GM20000 (cell line): ENCODE results near the gene AARS2.
A peak's percentile ranks its signal among the peaks of the same experiment; 100 is the strongest.

ENCODE experiments used
- DNase-seq: peaks from one replicate; pipeline ENCODE4 v3.0.0; 2012; ENCODE audit warnings: low spot score
- TF ChIP-seq, protein P1 (sequence below): IDR thresholded peaks from 2 replicates; pipeline ENCODE4 v1.5.1; 2012; ENCODE audit warnings: mild to moderate bottlenecking, control low read depth; ENCODE audit errors: extremely low read depth, missing control alignments

The AARS2 gene

DNA sequence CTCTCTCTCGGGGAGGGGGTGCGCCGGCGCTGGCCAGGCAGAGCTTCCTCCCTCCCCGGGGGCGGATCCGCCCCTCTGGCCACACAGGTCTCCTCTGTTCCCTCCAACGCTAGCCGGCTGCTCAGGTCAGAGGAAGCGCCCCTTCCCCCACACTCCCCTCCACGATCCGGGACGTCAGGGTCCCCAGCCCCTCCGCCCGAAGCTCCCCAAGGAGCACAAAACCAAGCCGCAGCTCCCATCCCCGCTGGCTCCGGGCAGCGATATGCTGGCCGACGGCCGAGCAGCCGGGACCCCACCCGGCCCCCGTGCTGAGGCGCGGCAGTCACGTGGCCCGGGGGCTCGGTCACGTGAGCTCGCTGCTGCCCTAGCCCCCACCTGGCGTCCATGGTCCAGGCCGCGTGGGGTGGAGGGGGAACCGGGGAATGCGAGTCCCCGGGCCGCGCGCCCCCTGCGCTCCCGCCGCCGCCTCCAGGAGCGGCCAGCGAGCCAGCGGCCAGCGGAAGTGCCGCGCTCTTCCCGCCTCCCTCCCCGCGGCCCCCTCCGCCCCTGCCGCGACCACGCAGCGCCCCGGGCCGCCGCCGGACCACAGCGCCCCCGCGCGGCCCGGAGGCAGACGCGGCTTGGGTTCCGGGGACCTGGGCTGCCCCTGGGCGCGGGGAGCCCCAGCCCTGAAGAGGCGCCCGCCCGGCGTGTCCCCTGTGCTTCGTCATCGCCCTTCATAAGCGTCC, 56.0 kb downstream of the AARS2 start, which contains the start of gene SLC35B2:
Gene SLC35B2, minus strand, starts transcription at position 504 of the 728 bp plus-strand sequence. Its CDS starts 118 bp downstream, at position 386.
- peak; percentile 89 for DNase-seq
- TF ChIP-seq, protein P1, sequence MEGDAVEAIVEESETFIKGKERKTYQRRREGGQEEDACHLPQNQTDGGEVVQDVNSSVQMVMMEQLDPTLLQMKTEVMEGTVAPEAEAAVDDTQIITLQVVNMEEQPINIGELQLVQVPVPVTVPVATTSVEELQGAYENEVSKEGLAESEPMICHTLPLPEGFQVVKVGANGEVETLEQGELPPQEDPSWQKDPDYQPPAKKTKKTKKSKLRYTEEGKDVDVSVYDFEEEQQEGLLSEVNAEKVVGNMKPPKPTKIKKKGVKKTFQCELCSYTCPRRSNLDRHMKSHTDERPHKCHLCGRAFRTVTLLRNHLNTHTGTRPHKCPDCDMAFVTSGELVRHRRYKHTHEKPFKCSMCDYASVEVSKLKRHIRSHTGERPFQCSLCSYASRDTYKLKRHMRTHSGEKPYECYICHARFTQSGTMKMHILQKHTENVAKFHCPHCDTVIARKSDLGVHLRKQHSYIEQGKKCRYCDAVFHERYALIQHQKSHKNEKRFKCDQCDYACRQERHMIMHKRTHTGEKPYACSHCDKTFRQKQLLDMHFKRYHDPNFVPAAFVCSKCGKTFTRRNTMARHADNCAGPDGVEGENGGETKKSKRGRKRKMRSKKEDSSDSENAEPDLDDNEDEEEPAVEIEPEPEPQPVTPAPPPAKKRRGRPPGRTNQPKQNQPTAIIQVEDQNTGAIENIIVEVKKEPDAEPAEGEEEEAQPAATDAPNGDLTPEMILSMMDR = peak; percentile 73

DNA sequence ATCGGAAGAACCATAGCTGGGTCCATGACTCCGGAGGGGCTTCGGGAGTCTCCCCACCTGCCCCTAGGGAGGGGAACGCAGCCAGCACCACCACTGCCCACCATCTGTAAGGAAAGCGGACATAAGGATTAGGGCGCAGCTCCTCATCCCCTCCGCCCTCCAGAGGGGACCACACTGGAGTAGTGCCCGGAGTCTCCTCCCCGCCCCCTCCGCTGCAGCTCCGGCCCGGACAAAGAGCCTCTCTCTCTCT, 56.4 kb downstream of the AARS2 start:
- no peak for DNase-seq

DNA sequence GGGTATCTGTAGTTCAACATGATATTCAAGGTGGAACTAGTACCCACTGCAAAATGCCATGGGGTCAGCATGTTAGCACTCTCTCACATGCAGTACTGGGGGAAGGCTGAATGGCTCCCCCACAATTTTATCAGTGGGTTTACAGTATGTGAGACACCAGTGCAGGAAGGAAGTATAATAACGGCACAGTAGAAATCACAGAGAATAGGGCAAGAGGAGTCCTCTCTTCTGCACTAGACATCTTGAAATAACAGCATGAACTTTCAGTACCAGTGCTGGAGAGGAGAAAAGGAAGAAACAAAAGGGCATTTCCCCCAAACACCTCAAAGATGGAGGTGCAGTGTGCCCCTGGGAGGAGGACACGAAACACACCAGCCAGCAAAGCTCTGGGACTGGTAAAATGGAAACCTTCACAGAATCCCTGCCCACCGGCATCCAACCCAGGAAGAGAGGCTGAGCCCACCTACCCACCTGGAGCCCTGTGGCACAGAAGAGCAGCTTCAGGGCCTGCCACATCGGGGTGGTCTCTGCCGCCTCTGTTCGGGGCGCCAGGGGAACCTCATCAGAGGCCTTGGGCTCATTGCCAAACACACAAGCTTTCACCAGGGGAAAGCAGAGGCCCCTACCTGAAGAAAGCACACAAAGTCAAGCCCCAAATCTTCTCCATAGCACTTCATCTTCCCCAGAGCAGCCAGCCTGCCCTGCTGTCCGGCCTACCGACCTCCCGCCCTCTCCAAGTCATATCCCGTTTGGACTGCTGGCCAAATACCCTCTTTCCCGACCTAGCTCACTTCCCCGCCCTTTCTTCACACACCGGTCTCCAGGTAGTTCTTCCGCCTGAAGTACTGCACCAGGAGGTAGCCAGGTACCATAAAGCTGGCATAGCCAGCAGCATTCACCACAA, 57.0 kb downstream of the AARS2 start:
- DNase-seq = no peak

More for the DNA sequence above, 56.4 kb downstream of the AARS2 start:
- TF ChIP-seq, protein P1 = no peak

DNA sequence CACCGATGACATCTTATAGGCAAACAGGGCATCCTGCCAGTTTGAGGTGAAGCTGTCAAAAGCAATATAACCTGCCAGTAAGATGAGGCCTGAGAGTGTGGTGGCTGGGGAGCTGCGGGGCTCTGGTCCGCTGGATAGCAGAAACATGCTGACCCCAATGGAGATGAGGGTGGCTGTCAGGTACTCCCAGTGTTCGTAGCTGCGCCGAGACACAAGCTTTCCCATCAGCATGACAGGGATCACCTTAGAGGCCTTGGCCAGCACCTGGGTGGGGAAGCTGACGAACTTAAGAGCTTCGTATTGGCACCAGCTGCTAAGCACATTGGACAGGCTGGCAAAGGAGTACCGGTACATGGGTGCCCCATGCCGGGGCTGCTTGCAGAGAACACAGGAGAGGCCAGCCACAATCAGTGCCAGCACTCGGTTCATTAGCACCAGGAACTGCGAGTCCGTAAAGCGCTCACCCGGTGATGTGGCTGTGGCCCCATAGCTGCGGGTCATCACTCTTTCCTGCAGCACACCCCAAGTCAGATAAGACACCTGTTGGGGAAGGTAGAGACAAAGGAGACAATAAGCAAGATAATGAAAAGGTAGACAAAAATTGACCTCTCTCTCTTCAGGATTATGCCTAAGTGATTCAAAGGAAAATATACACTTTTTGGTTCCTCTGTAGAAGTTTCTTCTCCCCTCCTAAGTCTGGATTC, 57.9 kb downstream of the AARS2 start:
- no peak for DNase-seq

More for the DNA sequence above, 57.0 kb downstream of the AARS2 start:
- TF ChIP-seq, protein P1 = no peak

DNA sequence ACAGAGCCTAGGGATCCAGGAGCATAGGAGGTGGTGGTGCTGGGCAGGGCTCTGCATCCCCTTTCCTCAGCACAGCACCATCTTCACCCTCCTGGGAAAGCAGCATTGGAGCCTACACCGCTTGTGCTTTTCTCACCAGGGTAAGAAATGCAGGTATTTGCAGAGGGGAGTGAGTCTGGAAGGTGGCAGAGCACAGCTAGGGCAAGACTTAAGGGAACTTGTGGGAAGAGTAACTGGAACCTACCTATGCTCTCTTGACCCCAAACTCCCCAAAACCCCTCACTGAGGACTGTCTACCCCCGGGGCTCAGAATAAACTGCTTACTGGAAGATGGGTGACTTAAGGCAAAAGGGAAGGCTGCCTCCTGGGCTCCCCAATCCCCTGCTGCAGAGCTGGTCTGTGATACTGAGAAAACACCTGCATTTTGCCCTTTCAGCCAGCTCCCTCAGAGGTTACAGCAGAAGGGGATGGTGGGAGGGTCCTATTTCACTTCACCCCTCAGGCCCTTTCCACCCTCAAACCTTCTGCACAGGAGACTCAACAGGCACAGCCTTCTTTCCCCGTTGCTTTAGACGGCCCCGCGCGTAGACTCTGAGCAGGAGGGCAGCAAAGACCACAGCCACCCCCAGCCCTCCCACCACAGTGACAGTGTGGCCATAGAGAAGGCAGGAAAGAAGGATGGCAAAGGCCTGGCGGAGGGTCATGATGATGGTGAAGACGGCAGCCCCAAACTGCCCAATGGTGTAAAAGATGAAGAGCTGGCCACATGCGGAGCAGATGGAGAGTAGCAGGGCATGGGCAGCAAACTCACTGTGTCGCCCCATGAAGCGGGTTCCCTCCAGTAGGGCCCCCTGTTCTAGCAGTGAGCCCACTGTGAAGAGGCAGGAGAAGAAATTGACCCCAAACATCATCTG, 58.7 kb downstream of the AARS2 start:
- DNase-seq = no peak
- TF ChIP-seq, protein P1 = no peak

More for the DNA sequence above, 57.9 kb downstream of the AARS2 start:
- TF ChIP-seq, protein P1 = no peak

DNA sequence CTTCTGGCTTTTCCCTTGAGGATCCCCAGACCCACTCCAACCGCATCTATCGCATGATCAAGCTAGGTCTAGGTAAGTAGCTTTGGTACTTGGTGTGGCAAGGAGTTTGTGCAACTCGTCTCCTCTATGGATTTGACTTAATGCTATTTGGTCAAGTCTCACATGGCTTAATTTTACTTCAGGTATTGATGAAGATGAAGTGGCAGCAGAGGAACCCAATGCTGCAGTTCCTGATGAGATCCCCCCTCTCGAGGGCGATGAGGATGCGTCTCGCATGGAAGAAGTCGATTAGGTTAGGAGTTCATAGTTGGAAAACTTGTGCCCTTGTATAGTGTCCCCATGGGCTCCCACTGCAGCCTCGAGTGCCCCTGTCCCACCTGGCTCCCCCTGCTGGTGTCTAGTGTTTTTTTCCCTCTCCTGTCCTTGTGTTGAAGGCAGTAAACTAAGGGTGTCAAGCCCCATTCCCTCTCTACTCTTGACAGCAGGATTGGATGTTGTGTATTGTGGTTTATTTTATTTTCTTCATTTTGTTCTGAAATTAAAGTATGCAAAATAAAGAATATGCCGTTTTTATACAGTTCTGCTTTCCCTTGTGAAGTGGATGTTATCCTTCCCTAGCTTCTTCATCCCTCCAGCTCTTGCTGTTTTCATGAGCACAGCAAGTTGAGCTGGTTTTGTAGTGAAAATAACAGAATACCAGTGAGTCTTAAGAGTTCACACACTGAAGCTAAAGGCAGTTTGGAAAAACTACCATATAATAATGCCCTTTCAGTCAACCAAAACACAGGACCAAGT, 59.6 kb downstream of the AARS2 start:
- no peak for DNase-seq
- TF ChIP-seq, protein P1 = peak; percentile 35
